Mucosa of descending colon (tissue), 3 donors: ENCODE measurements around the gene GABRA5. TPM values are rescaled to one million over a fixed set of nuclear protein-coding genes. Genes with fewer than 3 reads are reported as not detected.

ENCODE experiments used
- ATAC-seq: fragments of 200-7000 bp; cut with Tn5 transposase; one replicate; pipeline ENCODE4 v1.9.1; 2020; ENCODE audit warnings: mild to moderate bottlenecking, moderate library complexity
- DNase-seq, 3 donors: peaks; one replicate each; pipeline ENCODE4 v3.0.0-alpha.2; 2020
- H3K36me3 ChIP-seq: fragments of 200-600 bp; one replicate; pipeline ENCODE4 v1.8.0; 2021; ENCODE audit warnings: low read depth, mild to moderate bottlenecking
- H3K4me1 ChIP-seq: fragments of 200-600 bp; one replicate; pipeline ENCODE4 v1.8.0; 2021; ENCODE audit warnings: low read depth, mild to moderate bottlenecking
- H3K4me3 ChIP-seq: fragments of 200-600 bp; one replicate; pipeline ENCODE4 v1.8.0; 2021; ENCODE audit warnings: mild to moderate bottlenecking
- H3K9me3 ChIP-seq: fragments of 200-600 bp; one replicate; pipeline ENCODE4 v1.8.0; 2021; ENCODE audit warnings: mild to moderate bottlenecking
- intact Hi-C, 2 donors: fragments of 100-400 bp; cut with DNase I in 1 of 2; cut with micrococcal nuclease in 1 of 2; formaldehyde crosslinking; loops; one replicate each; pipeline versions ENCODE4 v1.11.0 to v1.11.1; 2022; cut with DNase I, micrococcal nuclease
- total RNA-seq, 3 donors: library from RNA; stranded (reverse); fragmentation: NEBNext Ultra II Directional in 2 of 3; extraction: Animal tissue kit (Norgen Biotek cat#: 25700) in 2 of 3; gene quantifications; one replicate each; pipeline versions ENCODE4 v1.2.1 to v1.2.4, GENCODE V29; 2021 to 2023
- TF ChIP-seq, protein P1 (sequence below): fragments of 200-600 bp; IDR thresholded peaks from one replicate; pipeline ENCODE4 v1.8.0; 2022; ENCODE audit warnings: antibody characterized with exemption, mild to moderate bottlenecking
- donor health status: DM: no; HTN: no; CAD: no; lungs with moderate emphysema.
- donor health status: DM: no; HTN: no; CAD: no.
- donor health status: DM: no; HTN: yes; CAD: no.

Gene GABRA5
- total RNA-seq, 3 donors from 2014 or later = not detected

DNA sequence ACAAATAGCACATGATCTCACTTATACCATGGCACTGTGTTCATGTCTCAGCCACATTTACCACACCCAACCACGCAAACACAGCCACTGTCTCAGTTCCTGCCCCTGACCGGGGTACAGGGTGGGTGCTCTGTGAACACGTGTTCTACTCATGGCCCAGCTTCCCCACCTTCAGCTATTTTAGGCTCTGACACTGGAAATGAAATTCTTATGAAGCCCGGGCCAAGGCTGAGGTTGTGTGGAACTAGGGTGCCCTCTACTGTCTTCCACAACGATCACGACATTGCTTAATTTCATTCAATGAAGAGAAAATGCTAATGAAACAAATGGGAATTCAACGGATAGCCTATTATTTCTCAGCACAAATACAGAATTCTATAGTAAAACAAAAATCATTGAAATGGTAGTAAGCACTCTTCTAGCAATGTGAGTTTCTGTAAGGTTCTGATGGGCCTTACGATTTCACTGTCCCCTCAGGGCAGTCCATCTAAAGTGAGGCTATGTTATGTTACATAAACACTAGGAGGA lies 2.1 kb upstream of the GABRA5 start:
- no peak overlapping the region for H3K4me3 ChIP-seq
- ATAC-seq = no peak
- no peaks in the 10 kb centered on the region for H3K4me1 ChIP-seq
- no peaks in the 10 kb centered on the region for H3K9me3 ChIP-seq
- intact Hi-C loops = no loop called here
- TF ChIP-seq, protein P1, sequence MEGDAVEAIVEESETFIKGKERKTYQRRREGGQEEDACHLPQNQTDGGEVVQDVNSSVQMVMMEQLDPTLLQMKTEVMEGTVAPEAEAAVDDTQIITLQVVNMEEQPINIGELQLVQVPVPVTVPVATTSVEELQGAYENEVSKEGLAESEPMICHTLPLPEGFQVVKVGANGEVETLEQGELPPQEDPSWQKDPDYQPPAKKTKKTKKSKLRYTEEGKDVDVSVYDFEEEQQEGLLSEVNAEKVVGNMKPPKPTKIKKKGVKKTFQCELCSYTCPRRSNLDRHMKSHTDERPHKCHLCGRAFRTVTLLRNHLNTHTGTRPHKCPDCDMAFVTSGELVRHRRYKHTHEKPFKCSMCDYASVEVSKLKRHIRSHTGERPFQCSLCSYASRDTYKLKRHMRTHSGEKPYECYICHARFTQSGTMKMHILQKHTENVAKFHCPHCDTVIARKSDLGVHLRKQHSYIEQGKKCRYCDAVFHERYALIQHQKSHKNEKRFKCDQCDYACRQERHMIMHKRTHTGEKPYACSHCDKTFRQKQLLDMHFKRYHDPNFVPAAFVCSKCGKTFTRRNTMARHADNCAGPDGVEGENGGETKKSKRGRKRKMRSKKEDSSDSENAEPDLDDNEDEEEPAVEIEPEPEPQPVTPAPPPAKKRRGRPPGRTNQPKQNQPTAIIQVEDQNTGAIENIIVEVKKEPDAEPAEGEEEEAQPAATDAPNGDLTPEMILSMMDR = no peak
- DNase-seq = no peak
- H3K36me3 ChIP-seq = no peaks in the 10 kb centered on the region

DNA sequence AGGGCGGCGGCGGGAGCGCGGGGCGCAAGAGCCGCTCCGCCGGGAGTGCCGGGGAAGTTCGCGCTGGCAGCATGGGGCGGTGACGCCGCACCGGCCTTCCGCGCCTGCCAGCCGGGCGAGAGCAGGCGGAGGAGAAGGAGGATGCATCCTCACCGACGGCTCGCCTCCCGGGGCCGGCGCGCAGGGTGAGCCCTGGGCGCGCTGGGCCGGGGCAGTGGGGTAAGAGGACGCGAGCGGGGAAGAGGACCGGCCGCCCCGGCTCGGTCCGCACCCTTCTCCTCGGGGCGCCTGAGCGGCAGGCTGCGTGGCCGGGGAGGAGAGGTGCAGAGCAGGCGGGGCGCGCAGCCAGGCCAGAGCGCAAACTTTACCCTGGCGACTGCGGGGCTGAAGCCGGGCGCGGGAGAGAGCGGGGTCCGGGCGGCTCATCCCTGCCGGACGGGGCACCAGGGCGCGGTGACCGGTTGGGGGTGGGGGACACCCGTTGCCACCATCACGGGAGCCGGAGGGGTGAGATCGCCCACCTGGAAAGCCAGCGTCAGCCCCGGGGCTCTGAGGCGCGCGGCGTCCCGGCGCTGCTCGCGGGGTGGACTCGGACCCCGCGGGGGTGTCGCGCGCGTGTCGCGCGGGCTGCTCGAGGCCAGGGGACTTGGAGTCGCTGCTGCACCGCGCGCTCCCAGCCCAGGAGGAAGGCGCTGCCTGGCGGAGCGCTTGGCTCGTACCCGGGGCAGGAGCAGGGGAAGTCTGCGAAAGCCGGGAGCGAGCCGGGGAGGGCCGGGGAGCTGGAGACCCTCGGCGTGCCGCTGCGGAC lies 542 bp downstream of the GABRA5 start:
- no peak overlapping the region for H3K4me3 ChIP-seq
- no peaks in the 10 kb centered on the region for H3K9me3 ChIP-seq
- intact Hi-C loops = no loop called here
- ATAC-seq = no peak
- DNase-seq = no peak
- TF ChIP-seq, protein P1 = no peak
- no peaks in the 10 kb centered on the region for H3K4me1 ChIP-seq
- H3K36me3 ChIP-seq = no peaks in the 10 kb centered on the region

DNA sequence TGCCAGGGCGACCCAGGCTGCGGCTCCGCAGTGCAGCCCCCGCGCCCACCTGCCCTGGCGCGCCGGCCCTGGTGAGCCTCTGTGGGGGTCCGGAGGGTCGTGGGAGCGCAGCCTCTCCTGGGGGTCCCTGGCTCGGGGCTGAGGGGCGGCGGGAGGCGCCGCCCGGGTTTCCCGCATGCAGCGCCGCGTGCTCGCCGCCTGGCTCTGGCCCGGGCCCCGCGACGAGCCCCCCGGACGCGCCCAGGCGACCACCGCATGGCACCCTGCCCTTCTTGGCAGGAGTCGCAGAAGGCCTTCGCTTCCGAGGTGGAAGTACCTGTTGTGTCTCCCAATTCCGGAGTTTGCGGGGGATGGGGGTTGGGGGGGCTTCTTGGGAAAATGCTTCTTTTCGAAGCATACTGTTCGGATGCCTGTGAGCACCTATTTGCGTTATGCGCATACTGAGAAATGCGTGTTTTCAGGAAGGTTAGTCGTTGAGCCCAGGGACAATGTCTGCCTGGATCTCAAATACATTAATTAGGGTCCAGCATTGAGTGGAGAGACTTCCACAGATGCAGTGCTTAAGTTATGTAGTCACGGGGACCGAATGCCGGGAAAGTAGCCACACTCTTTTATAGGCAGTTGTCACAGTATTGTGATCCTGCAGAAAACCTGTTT lies 1.3 kb downstream of the GABRA5 start:
- intact Hi-C loops = no loop called here
- ATAC-seq = no peak

GRCh38 chr15:26869628-26870027 lies 2.8 kb downstream of the GABRA5 start:
- DNase-seq (no peak), ATAC-seq (no peak)
- Histone ChIP-seq H3K9me3 (no peaks in the 10 kb centered on the region), H3K36me3 (no peaks in the 10 kb centered on the region), H3K4me3 (no peak overlapping the region), H3K4me1 (no peaks in the 10 kb centered on the region)
- TF ChIP-seq, protein P1 = no peak
- intact Hi-C loops = no loop called here

More for the DNA sequence above, 1.3 kb downstream of the GABRA5 start:
- no peaks in the 10 kb centered on the region for H3K4me1 ChIP-seq
- H3K36me3 ChIP-seq = no peaks in the 10 kb centered on the region
- H3K9me3 ChIP-seq = no peaks in the 10 kb centered on the region
- TF ChIP-seq, protein P1 = no peak
- no peak for DNase-seq
- H3K4me3 ChIP-seq = no peak overlapping the region

DNA sequence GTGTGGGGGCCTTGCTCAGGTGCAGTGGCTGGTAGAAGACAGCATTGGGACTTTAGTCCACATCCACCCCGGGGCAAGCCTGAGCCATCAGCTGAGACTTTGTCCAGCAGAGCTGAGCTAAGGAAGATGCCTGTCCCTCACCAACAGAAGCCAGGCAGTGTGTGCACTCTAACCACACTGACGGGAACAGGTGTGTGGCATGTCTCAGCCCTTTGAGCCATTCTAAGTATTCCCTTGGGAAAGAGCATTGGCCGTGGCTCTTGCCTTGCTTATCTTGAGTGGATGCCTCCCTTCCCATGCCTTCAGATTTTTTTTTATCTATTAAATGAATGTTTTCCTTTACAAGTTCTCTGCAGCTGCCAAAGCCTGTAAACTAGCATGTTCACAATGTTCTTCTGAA lies 3.5 kb downstream of the GABRA5 start:
- intact Hi-C loops = no loop called here
- Histone ChIP-seq H3K36me3 (no peaks in the 10 kb centered on the region), H3K4me3 (no peak overlapping the region), H3K9me3 (no peaks in the 10 kb centered on the region), H3K4me1 (no peaks in the 10 kb centered on the region)
- DNase-seq = no peak
- ATAC-seq = no peak
- TF ChIP-seq, protein P1 = no peak
